Mammary microvascular endothelial cell (primary cell): Measurements from ENCODE around the gene BCOR. TPM values are rescaled to one million over a fixed set of nuclear protein-coding genes. Genes with fewer than 3 reads are reported as not detected.

Experiments used
- total RNA-seq: library from RNA; depleted of rRNA; stranded (reverse); fragments of >200 nt; gene quantifications from 2 replicates; pipeline ENCODE4 v1.2.3, GENCODE V29; 2015

Gene BCOR
- 16.8 and 17.0 TPM in 2 replicates for total RNA-seq

GRCh38 chrX:40097504-40098263 lies at the start of gene BCOR:
Gene BCOR (minus strand): TSS chrX:40097958. CDS start chrX:40077929, 20,029 bp downstream.

